ENCODE results near the gene MEGF11.

MEGF11 gene

GRCh38 chr15:65963911-65964482 is 289.6 kb downstream of the MEGF11 start:
- Histone ChIP-seq H3K36me3 (ENCODE audit: control insufficient read depth in 1 of 2, insufficient read depth in 2 of 2, low read length in 2 of 2) (no peaks in the 10 kb centered on the region), H3K9me3 (ENCODE audit: control insufficient read depth in 1 of 2, low read length in 2 of 2) (no peaks in the 10 kb centered on the region), H3K27me3 (ENCODE audit: low read depth, low read length) (no peaks in the 10 kb centered on the region), H3K4me1 (ENCODE audit: control insufficient read depth in 1 of 2, insufficient read depth in 2 of 2, low read length in 2 of 2) (no peaks in the 10 kb centered on the region), H3K4me3 (ENCODE audit: low read depth in 1 of 2, low read length in 2 of 2) (no peak overlapping the region), H3K27ac (ENCODE audit: low read length) (no peak overlapping the region)

DNA sequence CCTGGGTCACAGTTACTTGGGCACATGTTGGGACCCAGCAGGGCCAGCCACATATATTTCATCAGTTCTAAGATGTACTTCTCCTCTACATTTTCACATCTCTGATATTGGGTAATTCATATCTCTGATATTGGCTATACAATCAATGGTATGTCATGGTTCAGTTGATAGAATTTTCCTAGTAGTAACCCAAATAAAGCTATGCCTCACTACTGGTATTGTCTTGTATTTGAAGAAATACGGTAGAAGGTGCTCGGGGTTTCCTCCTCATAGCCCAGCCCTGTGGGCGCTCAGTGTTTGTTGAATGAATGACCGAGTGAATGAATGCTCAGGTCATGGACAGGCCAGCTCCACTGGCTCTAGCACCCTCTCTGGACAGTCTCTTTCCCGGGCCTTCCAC is 290.2 kb downstream of the MEGF11 start:
- no peak overlapping the region for H3K4me3 ChIP-seq (ENCODE audit: low read depth in 1 of 2, low read length in 2 of 2)
- no peaks in the 10 kb centered on the region for H3K27me3 ChIP-seq (ENCODE audit: low read depth, low read length)
- no peaks in the 10 kb centered on the region for H3K36me3 ChIP-seq (ENCODE audit: control insufficient read depth in 1 of 2, insufficient read depth in 2 of 2, low read length in 2 of 2)
- no peak overlapping the region for H3K27ac ChIP-seq (ENCODE audit: low read length)
- no peaks in the 10 kb centered on the region for H3K9me3 ChIP-seq (ENCODE audit: control insufficient read depth in 1 of 2, low read length in 2 of 2)
- no peaks in the 10 kb centered on the region for H3K4me1 ChIP-seq (ENCODE audit: control insufficient read depth in 1 of 2, insufficient read depth in 2 of 2, low read length in 2 of 2)

GRCh38 chr15:65962187-65962586 is 291.4 kb downstream of the MEGF11 start:
- no peak overlapping the region for H3K4me3 ChIP-seq (ENCODE audit: low read depth in 1 of 2, low read length in 2 of 2)
- H3K9me3 ChIP-seq (ENCODE audit: control insufficient read depth in 1 of 2, low read length in 2 of 2), result no peaks in the 10 kb centered on the region
- H3K27me3 ChIP-seq (ENCODE audit: low read depth, low read length), result no peaks in the 10 kb centered on the region
- H3K4me1 ChIP-seq (ENCODE audit: control insufficient read depth in 1 of 2, insufficient read depth in 2 of 2, low read length in 2 of 2), result no peaks in the 10 kb centered on the region
- no peaks in the 10 kb centered on the region for H3K36me3 ChIP-seq (ENCODE audit: control insufficient read depth in 1 of 2, insufficient read depth in 2 of 2, low read length in 2 of 2)
- no peak overlapping the region for H3K27ac ChIP-seq (ENCODE audit: low read length)

GRCh38 chr15:65960586-65960985 is 293.0 kb downstream of the MEGF11 start:
- no peak overlapping the region for H3K27ac ChIP-seq (ENCODE audit: low read length)
- H3K36me3 ChIP-seq (ENCODE audit: control insufficient read depth in 1 of 2, insufficient read depth in 2 of 2, low read length in 2 of 2), result no peaks in the 10 kb centered on the region
- no peaks in the 10 kb centered on the region for H3K27me3 ChIP-seq (ENCODE audit: low read depth, low read length)
- no peaks in the 10 kb centered on the region for H3K4me1 ChIP-seq (ENCODE audit: control insufficient read depth in 1 of 2, insufficient read depth in 2 of 2, low read length in 2 of 2)
- H3K9me3 ChIP-seq (ENCODE audit: control insufficient read depth in 1 of 2, low read length in 2 of 2), result no peaks in the 10 kb centered on the region
- no peak overlapping the region for H3K4me3 ChIP-seq (ENCODE audit: low read depth in 1 of 2, low read length in 2 of 2)

GRCh38 chr15:65958835-65959234 is 294.7 kb downstream of the MEGF11 start:
- H3K27me3 ChIP-seq (ENCODE audit: low read depth, low read length), result no peaks in the 10 kb centered on the region
- H3K27ac ChIP-seq (ENCODE audit: low read length), result no peak overlapping the region
- H3K4me3 ChIP-seq (ENCODE audit: low read depth in 1 of 2, low read length in 2 of 2), result no peak overlapping the region
- H3K9me3 ChIP-seq (ENCODE audit: control insufficient read depth in 1 of 2, low read length in 2 of 2), result no peaks in the 10 kb centered on the region
- no peaks in the 10 kb centered on the region for H3K36me3 ChIP-seq (ENCODE audit: control insufficient read depth in 1 of 2, insufficient read depth in 2 of 2, low read length in 2 of 2)
- no peaks in the 10 kb centered on the region for H3K4me1 ChIP-seq (ENCODE audit: control insufficient read depth in 1 of 2, insufficient read depth in 2 of 2, low read length in 2 of 2)

GRCh38 chr15:65957451-65957850 is 296.1 kb downstream of the MEGF11 start:
- H3K27me3 ChIP-seq (ENCODE audit: low read depth, low read length), result no peaks in the 10 kb centered on the region
- H3K4me1 ChIP-seq (ENCODE audit: control insufficient read depth in 1 of 2, insufficient read depth in 2 of 2, low read length in 2 of 2), result no peaks in the 10 kb centered on the region
- H3K4me3 ChIP-seq (ENCODE audit: low read depth in 1 of 2, low read length in 2 of 2), result no peak overlapping the region
- no peaks in the 10 kb centered on the region for H3K36me3 ChIP-seq (ENCODE audit: control insufficient read depth in 1 of 2, insufficient read depth in 2 of 2, low read length in 2 of 2)
- no peaks in the 10 kb centered on the region for H3K9me3 ChIP-seq (ENCODE audit: control insufficient read depth in 1 of 2, low read length in 2 of 2)
- no peak overlapping the region for H3K27ac ChIP-seq (ENCODE audit: low read length)

DNA sequence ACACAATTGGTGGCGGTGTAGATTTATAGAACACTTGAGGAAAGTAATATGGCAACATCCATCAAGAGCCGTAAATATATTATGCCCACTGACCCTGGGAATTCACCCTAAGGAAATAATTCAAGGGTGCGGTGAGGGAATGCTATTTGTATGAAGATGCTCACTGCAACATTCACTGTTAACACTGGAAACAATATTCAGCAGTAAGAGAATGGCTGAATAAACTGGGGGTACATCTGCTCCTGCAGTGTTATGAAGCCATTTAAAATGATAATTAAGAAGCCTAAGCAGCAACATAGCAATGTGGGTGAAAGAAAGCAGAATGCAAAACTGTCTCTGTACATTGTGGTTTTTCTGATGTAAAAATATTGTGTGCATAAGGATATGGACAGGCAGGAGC is 296.7 kb downstream of the MEGF11 start:
- H3K4me1 ChIP-seq (ENCODE audit: control insufficient read depth in 1 of 2, insufficient read depth in 2 of 2, low read length in 2 of 2), result no peaks in the 10 kb centered on the region
- H3K27ac ChIP-seq (ENCODE audit: low read length), result no peak overlapping the region
- no peaks in the 10 kb centered on the region for H3K36me3 ChIP-seq (ENCODE audit: control insufficient read depth in 1 of 2, insufficient read depth in 2 of 2, low read length in 2 of 2)
- H3K4me3 ChIP-seq (ENCODE audit: low read depth in 1 of 2, low read length in 2 of 2), result no peak overlapping the region
- H3K9me3 ChIP-seq (ENCODE audit: control insufficient read depth in 1 of 2, low read length in 2 of 2), result no peaks in the 10 kb centered on the region
- no peaks in the 10 kb centered on the region for H3K27me3 ChIP-seq (ENCODE audit: low read depth, low read length)

DNA sequence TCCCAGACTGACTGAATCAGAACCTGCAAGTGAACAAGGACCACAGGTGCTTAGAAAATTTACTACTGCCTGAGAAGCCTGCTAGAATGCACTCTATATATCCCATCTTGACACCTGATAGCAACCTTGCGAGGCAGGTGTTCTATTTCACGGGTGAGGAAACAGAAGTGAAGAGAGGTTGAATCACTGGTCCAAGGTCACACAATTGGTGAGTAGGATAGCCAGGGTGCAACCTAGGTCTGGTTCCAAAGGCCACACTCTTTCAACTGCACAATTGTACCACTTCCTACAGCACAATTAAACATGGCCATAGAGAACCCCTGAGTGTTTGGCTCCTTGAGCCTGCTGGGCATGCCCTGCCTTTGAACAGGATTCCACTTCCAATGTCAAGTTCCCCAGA is 297.2 kb downstream of the MEGF11 start:
- Histone ChIP-seq H3K9me3 (ENCODE audit: control insufficient read depth in 1 of 2, low read length in 2 of 2) (no peaks in the 10 kb centered on the region), H3K27ac (ENCODE audit: low read length) (no peak overlapping the region), H3K4me3 (ENCODE audit: low read depth in 1 of 2, low read length in 2 of 2) (no peak overlapping the region), H3K36me3 (ENCODE audit: control insufficient read depth in 1 of 2, insufficient read depth in 2 of 2, low read length in 2 of 2) (no peaks in the 10 kb centered on the region), H3K4me1 (ENCODE audit: control insufficient read depth in 1 of 2, insufficient read depth in 2 of 2, low read length in 2 of 2) (no peaks in the 10 kb centered on the region), H3K27me3 (ENCODE audit: low read depth, low read length) (no peaks in the 10 kb centered on the region)

DNA sequence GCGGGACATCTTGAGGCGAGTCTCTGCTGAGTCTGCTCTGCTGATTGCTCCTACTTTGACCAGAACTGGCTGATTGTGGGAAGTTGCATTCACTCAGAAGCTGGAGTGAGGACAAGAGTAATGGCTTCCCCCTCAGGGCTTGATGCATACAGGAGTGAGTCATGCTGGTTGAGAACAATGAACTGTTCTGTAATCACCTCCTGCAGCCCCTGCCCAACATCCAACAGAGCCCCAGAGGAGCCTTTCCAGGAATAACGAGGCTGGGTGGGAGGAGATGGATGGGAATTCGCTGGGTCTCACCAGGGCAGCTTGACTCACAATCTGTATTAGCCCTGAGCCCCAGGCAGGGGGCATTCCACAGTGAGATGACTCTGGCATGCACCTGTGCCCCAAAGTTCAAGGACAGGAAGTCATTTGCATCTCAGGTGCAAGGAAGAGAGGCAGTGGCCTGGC is 299.2 kb downstream of the MEGF11 start:
- Histone ChIP-seq H3K4me3 (ENCODE audit: low read depth in 1 of 2, low read length in 2 of 2) (no peak overlapping the region), H3K4me1 (ENCODE audit: control insufficient read depth in 1 of 2, insufficient read depth in 2 of 2, low read length in 2 of 2) (no peaks in the 10 kb centered on the region), H3K27me3 (ENCODE audit: low read depth, low read length) (no peaks in the 10 kb centered on the region), H3K27ac (ENCODE audit: low read length) (no peak overlapping the region), H3K9me3 (ENCODE audit: control insufficient read depth in 1 of 2, low read length in 2 of 2) (no peaks in the 10 kb centered on the region), H3K36me3 (ENCODE audit: control insufficient read depth in 1 of 2, insufficient read depth in 2 of 2, low read length in 2 of 2) (no peaks in the 10 kb centered on the region)

DNA sequence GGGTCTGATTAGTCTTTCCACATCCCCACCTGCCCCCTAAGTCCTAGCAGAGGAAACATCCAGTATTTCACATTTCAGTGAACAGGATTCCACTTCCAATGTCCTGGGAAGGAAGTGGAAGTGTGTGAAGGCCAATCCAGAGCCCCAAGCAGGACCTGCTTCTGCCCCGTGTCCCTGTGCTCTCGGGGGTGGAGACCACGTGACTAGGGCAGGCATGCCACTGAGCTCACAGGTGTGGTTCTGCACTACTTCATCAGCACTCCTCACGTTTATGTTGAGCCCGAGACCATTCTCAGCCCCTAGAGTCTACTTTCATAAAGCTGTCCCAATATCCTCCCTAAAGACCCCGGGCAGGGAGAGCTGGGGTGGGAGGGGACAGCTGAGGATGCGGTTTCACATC is 299.9 kb downstream of the MEGF11 start:
- H3K4me1 ChIP-seq (ENCODE audit: control insufficient read depth in 1 of 2, insufficient read depth in 2 of 2, low read length in 2 of 2), result no peaks in the 10 kb centered on the region
- no peak overlapping the region for H3K27ac ChIP-seq (ENCODE audit: low read length)
- H3K36me3 ChIP-seq (ENCODE audit: control insufficient read depth in 1 of 2, insufficient read depth in 2 of 2, low read length in 2 of 2), result no peaks in the 10 kb centered on the region
- no peaks in the 10 kb centered on the region for H3K9me3 ChIP-seq (ENCODE audit: control insufficient read depth in 1 of 2, low read length in 2 of 2)
- no peaks in the 10 kb centered on the region for H3K27me3 ChIP-seq (ENCODE audit: low read depth, low read length)
- no peak overlapping the region for H3K4me3 ChIP-seq (ENCODE audit: low read depth in 1 of 2, low read length in 2 of 2)

- Histone ChIP-seq H3K4me1 (ENCODE audit: control insufficient read depth in 1 of 2, insufficient read depth in 2 of 2, low read length in 2 of 2) (no peaks in the 10 kb centered on the region), H3K9me3 (ENCODE audit: control insufficient read depth in 1 of 2, low read length in 2 of 2) (no peaks in the 10 kb centered on the region), H3K27me3 (ENCODE audit: low read depth, low read length) (no peaks in the 10 kb centered on the region), H3K4me3 (ENCODE audit: low read depth in 1 of 2, low read length in 2 of 2) (no peak overlapping the region), H3K27ac (ENCODE audit: low read length) (no peak overlapping the region), H3K36me3 (ENCODE audit: control insufficient read depth in 1 of 2, insufficient read depth in 2 of 2, low read length in 2 of 2) (no peaks in the 10 kb centered on the region)
Measured at GRCh38 chr15:65952391-65953053, 301.0 kb downstream of the MEGF11 start.

GRCh38 chr15:65951007-65951406 is 302.5 kb downstream of the MEGF11 start:
- no peak overlapping the region for H3K27ac ChIP-seq (ENCODE audit: low read length)
- H3K36me3 ChIP-seq (ENCODE audit: control insufficient read depth in 1 of 2, insufficient read depth in 2 of 2, low read length in 2 of 2), result no peaks in the 10 kb centered on the region
- H3K9me3 ChIP-seq (ENCODE audit: control insufficient read depth in 1 of 2, low read length in 2 of 2), result no peaks in the 10 kb centered on the region
- no peaks in the 10 kb centered on the region for H3K4me1 ChIP-seq (ENCODE audit: control insufficient read depth in 1 of 2, insufficient read depth in 2 of 2, low read length in 2 of 2)
- no peaks in the 10 kb centered on the region for H3K27me3 ChIP-seq (ENCODE audit: low read depth, low read length)
- H3K4me3 ChIP-seq (ENCODE audit: low read depth in 1 of 2, low read length in 2 of 2), result no peak overlapping the region
